SK-N-SH (cell line): Measurements from ENCODE around the gene AIF1. TPM values are rescaled to one million over a fixed set of nuclear protein-coding genes. Genes with fewer than 3 reads are reported as not detected.

Source experiments
- CTCF ChIA-PET: fragments of 300-600, 350-600 bp; formaldehyde crosslinking; extraction: SDS; loops from one replicate; lab custom pipeline; 2021; lab: Yijun Ruan, JAX
- POLR2A ChIA-PET: fragments of 350-600 bp; sonication (Branson Sonifier 250); formaldehyde crosslinking; extraction: SDS; loops from one replicate; lab custom pipeline; 2020; ENCODE audit warnings: antibody characterized with exemption, inconsistent platforms; lab: Yijun Ruan, JAX
- DNase-seq: peaks from one replicate; pipeline ENCODE4 v3.0.0; 2012
- H2AFZ ChIP-seq: fragments of 200-600 bp; sonication (generic); 2 replicates; pipeline ENCODE4 v1.8.1; 2016; ENCODE audit warnings: antibody characterized with exemption, mild to moderate bottlenecking, low read depth
- H3F3A ChIP-seq: fragments of 200-600 bp; sonication (generic); replicated peaks from 2 replicates; pipeline ENCODE3; 2016; ENCODE audit warnings: antibody characterized with exemption, mild to moderate bottlenecking; ENCODE audit not compliant: insufficient read depth
- H3K27ac ChIP-seq, 2 experiments: fragments of 200-500 bp in 1 of 2; fragments of 200-600 bp in 1 of 2; sonication (Bioruptor generic) in 1 of 2; sonication (generic), shearing (Covaris generic) in 1 of 2; 2 replicates each; pipeline versions ENCODE4 v1.5.1 to v1.6.1; 2014 to 2016; ENCODE audit warnings: low read depth in 2 of 2, inconsistent platforms in 1 of 2, low read length in 1 of 2, mild to moderate bottlenecking in 1 of 2, mixed read lengths in 1 of 2
- H3K27me3 ChIP-seq: fragments of 200-600 bp; sonication (generic), shearing (Covaris generic); 2 replicates; pipeline ENCODE4 v1.6.1; 2016; ENCODE audit warnings: mixed run types; ENCODE audit not compliant: insufficient read depth
- H3K36me3 ChIP-seq, 2 experiments: fragments of 200-500 bp in 1 of 2; fragments of 200-600 bp in 1 of 2; sonication (Bioruptor generic) in 1 of 2; sonication (generic) in 1 of 2; replicated peaks in 1 of 2; 2 replicates each; pipeline versions ENCODE3 to v1.5.1; 2014 to 2016; ENCODE audit warnings: low read length in 1 of 2, mild to moderate bottlenecking in 1 of 2; ENCODE audit not compliant: insufficient read depth in 2 of 2, control insufficient read depth in 1 of 2
- H3K4me1 ChIP-seq, 2 experiments: fragments of 200-500 bp in 1 of 2; fragments of 200-600 bp in 1 of 2; sonication (Bioruptor generic) in 1 of 2; sonication (generic), shearing (Covaris generic) in 1 of 2; 2 replicates each; pipeline versions ENCODE4 v1.5.1 to v1.6.1; 2014 to 2016; ENCODE audit warnings: low read depth in 1 of 2, low read length in 1 of 2, mixed run types in 1 of 2; ENCODE audit not compliant: insufficient read depth in 2 of 2, control insufficient read depth in 1 of 2
- H3K4me2 ChIP-seq: fragments of 200-600 bp; sonication (generic), shearing (Covaris generic); 2 replicates; pipeline ENCODE4 v1.6.1; 2017; ENCODE audit warnings: mixed run types
- H3K4me3 ChIP-seq, 2 experiments: fragments of 200-500 bp in 1 of 2; fragments of 200-600 bp in 1 of 2; sonication (Bioruptor generic) in 1 of 2; sonication (generic), shearing (Covaris generic) in 1 of 2; 2 replicates each; pipeline versions ENCODE4 v1.5.1 to v1.8.1; 2014 to 2016; ENCODE audit warnings: low read depth in 2 of 2, inconsistent platforms in 1 of 2, low read length in 1 of 2, mild to moderate bottlenecking in 1 of 2, mixed read lengths in 1 of 2, moderate library complexity in 1 of 2
- H3K79me2 ChIP-seq: fragments of 200-600 bp; sonication (generic); 2 replicates; pipeline ENCODE4 v1.8.1; 2017; ENCODE audit warnings: mild to moderate bottlenecking; ENCODE audit not compliant: insufficient read depth
- H3K9ac ChIP-seq: fragments of 200-600 bp; sonication (generic); 2 replicates; pipeline ENCODE4 v1.6.1; 2017; ENCODE audit warnings: mixed run types
- H3K9me2 ChIP-seq: fragments of 200-600 bp; sonication (generic); 2 replicates; pipeline ENCODE4 v1.6.1; 2017; ENCODE audit warnings: mixed run types
- H3K9me3 ChIP-seq: fragments of 200-600 bp; sonication (generic); 2 replicates; pipeline ENCODE4 v1.6.1; 2017; ENCODE audit warnings: mixed run types, mild to moderate bottlenecking, moderate library complexity
- H4K20me1 ChIP-seq: fragments of 200-600 bp; sonication (generic); 2 replicates; pipeline ENCODE4 v1.6.1; 2017; ENCODE audit warnings: mild to moderate bottlenecking, mixed run types; ENCODE audit not compliant: insufficient read depth
- CHD2 ChIP-seq: fragments of 150-350 bp; IDR thresholded peaks from 2 replicates; pipeline ENCODE4 v1.6.1; 2018; ENCODE audit warnings: low read length; ENCODE audit not compliant: partially characterized antibody
- CTCF ChIP-seq: fragments of 200-600 bp; sonication (generic); IDR thresholded peaks from 2 replicates; pipeline ENCODE4 v1.6.1; 2017; ENCODE audit warnings: antibody characterized with exemption, mild to moderate bottlenecking, moderate library complexity
- EP300 ChIP-seq, 2 experiments: IDR thresholded peaks; 2 replicates each; pipeline versions ENCODE4 v1.4.0 to v1.6.1; 2012; ENCODE audit warnings: borderline replicate concordance in 1 of 2, low read depth in 1 of 2, low read length in 1 of 2
- EZH2phosphoT487 ChIP-seq: fragments of 200-600 bp; sonication (generic); IDR thresholded peaks from 2 replicates; pipeline ENCODE4 v1.6.1; 2017; ENCODE audit warnings: low read depth, mixed run types, mild to moderate bottlenecking, antibody characterized with exemption, moderate library complexity, borderline replicate concordance
- FOSL2 ChIP-seq: IDR thresholded peaks from 2 replicates; pipeline ENCODE4 v1.4.0; 2012; ENCODE audit warnings: low read depth, mild to moderate bottlenecking, moderate library complexity, borderline replicate concordance
- FOXJ3 ChIP-seq: sonication (generic); formaldehyde crosslinking; IDR thresholded peaks from 2 replicates; pipeline ENCODE4 v1.5.1; 2020; ENCODE audit warnings: mild to moderate bottlenecking, missing genetic modification reagents
- GABPA ChIP-seq: IDR thresholded peaks from 2 replicates; pipeline ENCODE4 v1.4.0; 2012; ENCODE audit warnings: low read depth, mild to moderate bottlenecking
- JUND ChIP-seq: IDR thresholded peaks from 2 replicates; pipeline ENCODE4 v1.4.0; 2012
- MAX ChIP-seq: IDR thresholded peaks from 2 replicates; pipeline ENCODE4 v1.4.0; 2012; ENCODE audit warnings: low read depth
- MXI1 ChIP-seq: IDR thresholded peaks from 2 replicates; pipeline ENCODE4 v1.6.1; 2012; ENCODE audit warnings: mild to moderate bottlenecking, low read depth, low read length, improper control_type of control experiment
- NFIC ChIP-seq: IDR thresholded peaks from 2 replicates; pipeline ENCODE4 v1.4.0; 2012; ENCODE audit warnings: borderline replicate concordance
- PBX3 ChIP-seq: IDR thresholded peaks from 2 replicates; pipeline ENCODE4; 2012
- REST ChIP-seq: IDR thresholded peaks from 2 replicates; pipeline ENCODE4 v1.6.1; 2012; ENCODE audit warnings: mild to moderate bottlenecking, low read depth, low read length, moderate library complexity
- RFX5 ChIP-seq: IDR thresholded peaks from 2 replicates; pipeline ENCODE4 v1.6.1; 2012; ENCODE audit warnings: mild to moderate bottlenecking, improper control_type of control experiment, low read length
- SIN3A ChIP-seq: IDR thresholded peaks from 2 replicates; pipeline ENCODE4 v1.6.1; 2012; ENCODE audit warnings: low read depth, mild to moderate bottlenecking, low read length, moderate library complexity, borderline replicate concordance
- SMC3 ChIP-seq: IDR thresholded peaks from 2 replicates; pipeline ENCODE4 v1.6.1; 2012; ENCODE audit warnings: low read depth, low read length, improper control_type of control experiment
- TAF1 ChIP-seq: IDR thresholded peaks from 2 replicates; pipeline ENCODE4 v1.6.1; 2012; ENCODE audit warnings: low read depth, mild to moderate bottlenecking, low read length, moderate library complexity, borderline replicate concordance
- TEAD4 ChIP-seq: IDR thresholded peaks from 2 replicates; pipeline ENCODE4 v1.4.0; 2012; ENCODE audit warnings: mild to moderate bottlenecking, borderline replicate concordance; ENCODE audit not compliant: insufficient read depth
- USF2 ChIP-seq: fragments of 150-350 bp; IDR thresholded peaks from 2 replicates; pipeline ENCODE4 v1.6.1; 2017; ENCODE audit warnings: antibody characterized with exemption, low read length, low read depth, borderline replicate concordance
- YY1 ChIP-seq: IDR thresholded peaks from 2 replicates; pipeline ENCODE4 v1.4.0; 2012; ENCODE audit warnings: low read depth, mild to moderate bottlenecking
- WGBS: methylation state at CpG from one replicate; pipeline ENCODE4 v1.1.6; 2017; ENCODE audit warnings: low lambda C conversion rate; 5-methylcytosine and 5-hydroxymethylcytosine counted together
- polyA plus RNA-seq, 3 experiments: library from polyadenylated mRNA; depleted of rRNA; stranded (reverse); fragments of >200 nt; gene quantifications; 2 replicates each; pipeline ENCODE4 v1.2.3, GENCODE V29; 2012

The AIF1 gene
- polyA plus RNA-seq, 1 of the 3 experiments (the other 2 are of a cell fraction) = not detected

- CTCF ChIA-PET = interaction anchor here (0.6 to 3.7 kb wide), 6 partner anchors 13 to 196 kb away, joined by 3 to 29 read pairs (median 3); partner anchors contain the start of genes ATP6V1G2, BAG6 and LSM2
- no peak for TF ChIP-seq TEAD4
- no peak for TF ChIP-seq FOSL2
- TF ChIP-seq RFX5 = no peak
- TF ChIP-seq REST = no peak
- no peak for TF ChIP-seq EZH2phosphoT487
- TF ChIP-seq EP300 (IDR thresholded peaks at IDR 0.05; ENCODE audit: borderline replicate concordance in 1 of 2, low read depth in 1 of 2, low read length in 1 of 2) = no peak
- TF ChIP-seq PBX3 = no peak
- TF ChIP-seq NFIC = no peak
- TF ChIP-seq SIN3A = no peak
- no peak for TF ChIP-seq GABPA
- no peak for TF ChIP-seq FOXJ3 (CRISPR knock-in tag)
- TF ChIP-seq JUND = no peak
- no peak for TF ChIP-seq MAX
- TF ChIP-seq CTCF = no peak
- no peak for TF ChIP-seq USF2
- TF ChIP-seq YY1 = no peak
- no peak for TF ChIP-seq TAF1
- TF ChIP-seq MXI1 = no peak
- no peak for TF ChIP-seq SMC3
- TF ChIP-seq CHD2 = no peak
Measured at GRCh38 chr6:31610968-31611367, 4.1 kb upstream of the AIF1 start.

More at GRCh38 chr6:31610968-31611367, 4.1 kb upstream of the AIF1 start:
- 94% methylated on average over 4 of the region's 4 CpGs for WGBS
- no peak overlapping the region for H3K9ac ChIP-seq
- no peaks in the 10 kb centered on the region for H3K36me3 ChIP-seq
- H3K27ac ChIP-seq = no peak overlapping the region
- POLR2A ChIA-PET = interaction anchor here (1.2 kb wide), 1 partner anchor 9 kb away, joined by 5 read pairs; no protein-coding TSS in a partner anchor
- H3K4me1 ChIP-seq = no peaks in the 10 kb centered on the region; a peak in 1 of 4 replicates
- H3K4me3 ChIP-seq = no peak overlapping the region
- no peaks in the 10 kb centered on the region for H3K27me3 ChIP-seq
- H3K9me2 ChIP-seq = no peaks in the 10 kb centered on the region
- no peaks in the 10 kb centered on the region for H4K20me1 ChIP-seq
- no peaks in the 10 kb centered on the region for H3F3A ChIP-seq
- no peaks in the 10 kb centered on the region for H3K79me2 ChIP-seq
- DNase-seq = no peak
- H3K9me3 ChIP-seq = no peaks in the 10 kb centered on the region
- no peak overlapping the region; the same call in 1 of the 2 replicates for H2AFZ ChIP-seq
- no peak overlapping the region for H3K4me2 ChIP-seq
